ENCODE measurements around the gene SLC2A9. TPM values are rescaled to one million over a fixed set of nuclear protein-coding genes. Genes with fewer than 3 reads are reported as not detected.

Gene SLC2A9
- polyA plus RNA-seq, 1 donor from 2014 or later: not detected

- H3K4me3 ChIP-seq (ENCODE audit: low read length): no peak overlapping the region
- no peak overlapping the region for H2AFZ ChIP-seq (ENCODE audit: low read depth, low read length)
- no peaks in the 10 kb centered on the region for H3K36me3 ChIP-seq (ENCODE audit: insufficient read depth, low read length)
- H3K9me2 ChIP-seq (ENCODE audit: insufficient read depth, low read length): no peaks in the 10 kb centered on the region
- H3K27ac ChIP-seq (ENCODE audit: low read length): no peak overlapping the region
- H4K20me1 ChIP-seq (ENCODE audit: insufficient read depth): no peaks in the 10 kb centered on the region
- no peak overlapping the region for H3K4me2 ChIP-seq (ENCODE audit: low read length)
- H3K9ac ChIP-seq (ENCODE audit: low read length): no peak overlapping the region
- TF ChIP-seq EP300 (conservative IDR thresholded peaks at IDR 0.05; ENCODE audit: poor library complexity, severe bottlenecking): no peak
- TF ChIP-seq, protein P1, sequence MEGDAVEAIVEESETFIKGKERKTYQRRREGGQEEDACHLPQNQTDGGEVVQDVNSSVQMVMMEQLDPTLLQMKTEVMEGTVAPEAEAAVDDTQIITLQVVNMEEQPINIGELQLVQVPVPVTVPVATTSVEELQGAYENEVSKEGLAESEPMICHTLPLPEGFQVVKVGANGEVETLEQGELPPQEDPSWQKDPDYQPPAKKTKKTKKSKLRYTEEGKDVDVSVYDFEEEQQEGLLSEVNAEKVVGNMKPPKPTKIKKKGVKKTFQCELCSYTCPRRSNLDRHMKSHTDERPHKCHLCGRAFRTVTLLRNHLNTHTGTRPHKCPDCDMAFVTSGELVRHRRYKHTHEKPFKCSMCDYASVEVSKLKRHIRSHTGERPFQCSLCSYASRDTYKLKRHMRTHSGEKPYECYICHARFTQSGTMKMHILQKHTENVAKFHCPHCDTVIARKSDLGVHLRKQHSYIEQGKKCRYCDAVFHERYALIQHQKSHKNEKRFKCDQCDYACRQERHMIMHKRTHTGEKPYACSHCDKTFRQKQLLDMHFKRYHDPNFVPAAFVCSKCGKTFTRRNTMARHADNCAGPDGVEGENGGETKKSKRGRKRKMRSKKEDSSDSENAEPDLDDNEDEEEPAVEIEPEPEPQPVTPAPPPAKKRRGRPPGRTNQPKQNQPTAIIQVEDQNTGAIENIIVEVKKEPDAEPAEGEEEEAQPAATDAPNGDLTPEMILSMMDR (IDR thresholded peaks at IDR 0.05; ENCODE audit: poor library complexity, severe bottlenecking): no peak
- TF ChIP-seq POLR2AphosphoS5 (IDR thresholded peaks at IDR 0.05): no peak
- no peak for TF ChIP-seq SMC3 (conservative IDR thresholded peaks at IDR 0.05; ENCODE audit: poor library complexity)
- TF ChIP-seq TAF1 (IDR thresholded peaks at IDR 0.05; ENCODE audit: low read depth): no peak
- TF ChIP-seq, protein P2, sequence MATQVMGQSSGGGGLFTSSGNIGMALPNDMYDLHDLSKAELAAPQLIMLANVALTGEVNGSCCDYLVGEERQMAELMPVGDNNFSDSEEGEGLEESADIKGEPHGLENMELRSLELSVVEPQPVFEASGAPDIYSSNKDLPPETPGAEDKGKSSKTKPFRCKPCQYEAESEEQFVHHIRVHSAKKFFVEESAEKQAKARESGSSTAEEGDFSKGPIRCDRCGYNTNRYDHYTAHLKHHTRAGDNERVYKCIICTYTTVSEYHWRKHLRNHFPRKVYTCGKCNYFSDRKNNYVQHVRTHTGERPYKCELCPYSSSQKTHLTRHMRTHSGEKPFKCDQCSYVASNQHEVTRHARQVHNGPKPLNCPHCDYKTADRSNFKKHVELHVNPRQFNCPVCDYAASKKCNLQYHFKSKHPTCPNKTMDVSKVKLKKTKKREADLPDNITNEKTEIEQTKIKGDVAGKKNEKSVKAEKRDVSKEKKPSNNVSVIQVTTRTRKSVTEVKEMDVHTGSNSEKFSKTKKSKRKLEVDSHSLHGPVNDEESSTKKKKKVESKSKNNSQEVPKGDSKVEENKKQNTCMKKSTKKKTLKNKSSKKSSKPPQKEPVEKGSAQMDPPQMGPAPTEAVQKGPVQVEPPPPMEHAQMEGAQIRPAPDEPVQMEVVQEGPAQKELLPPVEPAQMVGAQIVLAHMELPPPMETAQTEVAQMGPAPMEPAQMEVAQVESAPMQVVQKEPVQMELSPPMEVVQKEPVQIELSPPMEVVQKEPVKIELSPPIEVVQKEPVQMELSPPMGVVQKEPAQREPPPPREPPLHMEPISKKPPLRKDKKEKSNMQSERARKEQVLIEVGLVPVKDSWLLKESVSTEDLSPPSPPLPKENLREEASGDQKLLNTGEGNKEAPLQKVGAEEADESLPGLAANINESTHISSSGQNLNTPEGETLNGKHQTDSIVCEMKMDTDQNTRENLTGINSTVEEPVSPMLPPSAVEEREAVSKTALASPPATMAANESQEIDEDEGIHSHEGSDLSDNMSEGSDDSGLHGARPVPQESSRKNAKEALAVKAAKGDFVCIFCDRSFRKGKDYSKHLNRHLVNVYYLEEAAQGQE (IDR thresholded peaks at IDR 0.05; ENCODE audit: borderline replicate concordance): no peak
- TF ChIP-seq MXI1 (conservative IDR thresholded peaks at IDR 0.05; ENCODE audit: poor library complexity, severe bottlenecking): no peak
- TF ChIP-seq EZH2 (IDR thresholded peaks at IDR 0.05; ENCODE audit: borderline replicate concordance, insufficient read depth, low read length, poor library complexity, severe bottlenecking): no peak
- no peak for TF ChIP-seq RAD21 (conservative IDR thresholded peaks at IDR 0.05)
- H3K9me3 ChIP-seq (ENCODE audit: low read length): no peaks in the 10 kb centered on the region
- H3K79me2 ChIP-seq (replicated peaks; ENCODE audit: insufficient read depth, low read length): no peaks in the 10 kb centered on the region
- no peaks in the 10 kb centered on the region for H3K27me3 ChIP-seq (ENCODE audit: insufficient read depth, low read depth, low read length)
- no peaks in the 10 kb centered on the region for H3F3A ChIP-seq (ENCODE audit: insufficient read depth, low read length, poor library complexity, severe bottlenecking)
Observed at GRCh38 chr4:9964879-9965278, 56.4 kb downstream of the SLC2A9 start.

DNA sequence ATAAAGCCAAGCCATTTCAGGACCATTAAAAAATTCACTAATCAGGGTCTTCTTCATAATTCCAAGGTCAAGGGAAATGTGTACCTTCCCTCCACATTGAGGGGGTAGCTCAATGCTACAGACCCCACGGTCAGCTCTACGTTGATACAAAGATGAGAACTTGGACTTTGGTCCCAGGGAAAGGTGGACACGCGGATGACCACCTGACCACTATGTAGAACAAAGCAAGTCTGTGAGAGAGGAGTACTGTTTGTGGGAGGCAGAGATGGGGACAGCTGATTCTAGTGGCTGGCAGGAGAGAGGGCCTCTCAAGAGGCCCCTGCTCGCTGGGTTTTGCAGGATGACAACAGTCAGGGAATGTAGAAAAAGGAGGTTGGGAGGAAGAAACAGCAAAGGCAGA, 58.0 kb downstream of the SLC2A9 start:
- H3K4me3 ChIP-seq (ENCODE audit: low read length): no peak overlapping the region
- H3F3A ChIP-seq (ENCODE audit: insufficient read depth, low read length, poor library complexity, severe bottlenecking): no peaks in the 10 kb centered on the region
- H4K20me1 ChIP-seq (ENCODE audit: insufficient read depth): no peaks in the 10 kb centered on the region
- no peak overlapping the region for H3K27ac ChIP-seq (ENCODE audit: low read length)
- H3K4me2 ChIP-seq (ENCODE audit: low read length): no peak overlapping the region
- no peaks in the 10 kb centered on the region for H3K79me2 ChIP-seq (replicated peaks; ENCODE audit: insufficient read depth, low read length)
- H2AFZ ChIP-seq (ENCODE audit: low read depth, low read length): no peak overlapping the region
- TF ChIP-seq MXI1 (conservative IDR thresholded peaks at IDR 0.05; ENCODE audit: poor library complexity, severe bottlenecking) (no peak), EZH2 (IDR thresholded peaks at IDR 0.05; ENCODE audit: borderline replicate concordance, insufficient read depth, low read length, poor library complexity, severe bottlenecking) (no peak), EP300 (conservative IDR thresholded peaks at IDR 0.05; ENCODE audit: poor library complexity, severe bottlenecking) (no peak), POLR2AphosphoS5 (IDR thresholded peaks at IDR 0.05) (no peak), TAF1 (IDR thresholded peaks at IDR 0.05; ENCODE audit: low read depth) (no peak), RAD21 (conservative IDR thresholded peaks at IDR 0.05) (no peak), SMC3 (conservative IDR thresholded peaks at IDR 0.05; ENCODE audit: poor library complexity) (no peak)
- TF ChIP-seq, protein P1 (IDR thresholded peaks at IDR 0.05; ENCODE audit: poor library complexity, severe bottlenecking): no peak
- TF ChIP-seq, protein P2 (IDR thresholded peaks at IDR 0.05; ENCODE audit: borderline replicate concordance): no peak
- H3K36me3 ChIP-seq (ENCODE audit: insufficient read depth, low read length): no peaks in the 10 kb centered on the region
- no peak overlapping the region for H3K9ac ChIP-seq (ENCODE audit: low read length)
- no peaks in the 10 kb centered on the region for H3K9me3 ChIP-seq (ENCODE audit: low read length)
- H3K9me2 ChIP-seq (ENCODE audit: insufficient read depth, low read length): no peaks in the 10 kb centered on the region
- H3K27me3 ChIP-seq (ENCODE audit: insufficient read depth, low read depth, low read length): no peaks in the 10 kb centered on the region
